Neural cell (in vitro differentiated cells): ENCODE measurements around the gene SNRNP200.

Source experiments
- EZH2 ChIP-seq: fragments of 200-600, 300-800 bp; shearing (Covaris generic), sonication (generic); IDR thresholded peaks from 2 replicates; pipeline ENCODE4 v1.6.1; 2014; ENCODE audit warnings: antibody characterized with exemption, low read length, borderline replicate concordance, mild to moderate bottlenecking; ENCODE audit not compliant: insufficient read depth, poor library complexity, severe bottlenecking
- TF ChIP-seq, protein P1 (sequence below): fragments of 450-650 bp; IDR thresholded peaks from 2 replicates; pipeline ENCODE4 v1.5.1; 2014; ENCODE audit warnings: antibody characterized with exemption, mild to moderate bottlenecking, moderate library complexity; ENCODE audit not compliant: poor library complexity, severe bottlenecking
- TF ChIP-seq, protein P2 (sequence below): IDR thresholded peaks from 2 replicates; pipeline ENCODE4 v1.6.1; 2012; ENCODE audit warnings: borderline replicate concordance

DNA sequence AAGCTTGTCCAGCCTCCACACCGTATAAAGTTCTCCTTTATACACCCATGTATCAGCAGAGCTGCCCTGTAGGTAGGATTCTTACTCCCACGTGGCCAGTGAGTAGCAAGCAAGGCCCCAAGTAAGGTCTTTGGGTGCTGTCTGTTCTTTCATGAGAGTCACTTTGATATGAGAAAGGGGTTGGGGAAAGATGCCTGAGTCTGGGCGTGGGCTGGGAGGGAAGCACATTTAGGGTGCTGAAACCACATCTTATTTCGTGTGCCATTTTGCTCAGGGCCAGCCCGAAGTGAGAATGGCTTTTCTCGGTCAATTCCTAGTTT lies 19.3 kb upstream of the SNRNP200 start:
- TF ChIP-seq, protein P1, sequence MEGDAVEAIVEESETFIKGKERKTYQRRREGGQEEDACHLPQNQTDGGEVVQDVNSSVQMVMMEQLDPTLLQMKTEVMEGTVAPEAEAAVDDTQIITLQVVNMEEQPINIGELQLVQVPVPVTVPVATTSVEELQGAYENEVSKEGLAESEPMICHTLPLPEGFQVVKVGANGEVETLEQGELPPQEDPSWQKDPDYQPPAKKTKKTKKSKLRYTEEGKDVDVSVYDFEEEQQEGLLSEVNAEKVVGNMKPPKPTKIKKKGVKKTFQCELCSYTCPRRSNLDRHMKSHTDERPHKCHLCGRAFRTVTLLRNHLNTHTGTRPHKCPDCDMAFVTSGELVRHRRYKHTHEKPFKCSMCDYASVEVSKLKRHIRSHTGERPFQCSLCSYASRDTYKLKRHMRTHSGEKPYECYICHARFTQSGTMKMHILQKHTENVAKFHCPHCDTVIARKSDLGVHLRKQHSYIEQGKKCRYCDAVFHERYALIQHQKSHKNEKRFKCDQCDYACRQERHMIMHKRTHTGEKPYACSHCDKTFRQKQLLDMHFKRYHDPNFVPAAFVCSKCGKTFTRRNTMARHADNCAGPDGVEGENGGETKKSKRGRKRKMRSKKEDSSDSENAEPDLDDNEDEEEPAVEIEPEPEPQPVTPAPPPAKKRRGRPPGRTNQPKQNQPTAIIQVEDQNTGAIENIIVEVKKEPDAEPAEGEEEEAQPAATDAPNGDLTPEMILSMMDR, result no peak
- TF ChIP-seq, protein P2, sequence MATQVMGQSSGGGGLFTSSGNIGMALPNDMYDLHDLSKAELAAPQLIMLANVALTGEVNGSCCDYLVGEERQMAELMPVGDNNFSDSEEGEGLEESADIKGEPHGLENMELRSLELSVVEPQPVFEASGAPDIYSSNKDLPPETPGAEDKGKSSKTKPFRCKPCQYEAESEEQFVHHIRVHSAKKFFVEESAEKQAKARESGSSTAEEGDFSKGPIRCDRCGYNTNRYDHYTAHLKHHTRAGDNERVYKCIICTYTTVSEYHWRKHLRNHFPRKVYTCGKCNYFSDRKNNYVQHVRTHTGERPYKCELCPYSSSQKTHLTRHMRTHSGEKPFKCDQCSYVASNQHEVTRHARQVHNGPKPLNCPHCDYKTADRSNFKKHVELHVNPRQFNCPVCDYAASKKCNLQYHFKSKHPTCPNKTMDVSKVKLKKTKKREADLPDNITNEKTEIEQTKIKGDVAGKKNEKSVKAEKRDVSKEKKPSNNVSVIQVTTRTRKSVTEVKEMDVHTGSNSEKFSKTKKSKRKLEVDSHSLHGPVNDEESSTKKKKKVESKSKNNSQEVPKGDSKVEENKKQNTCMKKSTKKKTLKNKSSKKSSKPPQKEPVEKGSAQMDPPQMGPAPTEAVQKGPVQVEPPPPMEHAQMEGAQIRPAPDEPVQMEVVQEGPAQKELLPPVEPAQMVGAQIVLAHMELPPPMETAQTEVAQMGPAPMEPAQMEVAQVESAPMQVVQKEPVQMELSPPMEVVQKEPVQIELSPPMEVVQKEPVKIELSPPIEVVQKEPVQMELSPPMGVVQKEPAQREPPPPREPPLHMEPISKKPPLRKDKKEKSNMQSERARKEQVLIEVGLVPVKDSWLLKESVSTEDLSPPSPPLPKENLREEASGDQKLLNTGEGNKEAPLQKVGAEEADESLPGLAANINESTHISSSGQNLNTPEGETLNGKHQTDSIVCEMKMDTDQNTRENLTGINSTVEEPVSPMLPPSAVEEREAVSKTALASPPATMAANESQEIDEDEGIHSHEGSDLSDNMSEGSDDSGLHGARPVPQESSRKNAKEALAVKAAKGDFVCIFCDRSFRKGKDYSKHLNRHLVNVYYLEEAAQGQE, result no peak
- TF ChIP-seq EZH2, result no peak
